Aorta (tissue), 5 donors: ENCODE measurements around the gene SLC25A33. TPM values are rescaled to one million over a fixed set of nuclear protein-coding genes. Genes with fewer than 3 reads are reported as not detected.
"Not testable (repeated sequence)": the region's sequence is repeated elsewhere in the genome, so short reads cannot be mapped to it uniquely, and the experiment has no call there.

ENCODE experiments used
- ATAC-seq: fragments of 200-7000 bp; cut with Tn5 transposase; one replicate; pipeline ENCODE4 v1.9.1; 2022; ENCODE audit warnings: moderate library complexity; ENCODE audit not compliant: low FRiP score
- DNase-seq, 2 donors: peaks; one replicate each; pipeline ENCODE4 v3.0.0-alpha.2; 2020
- H3K27ac ChIP-seq, 2 donors: one replicate each; pipeline ENCODE4 v1.5.1; 2013; ENCODE audit warnings: low read length in 2 of 2, mild to moderate bottlenecking in 2 of 2, moderate library complexity in 2 of 2, control low read depth in 1 of 2, inconsistent platforms in 1 of 2, low read depth in 1 of 2
- H3K27me3 ChIP-seq, 2 donors: one replicate each; pipeline ENCODE4 v1.6.1; 2013; ENCODE audit warnings: control low read depth in 1 of 2, low read length in 1 of 2, mild to moderate bottlenecking in 1 of 2, moderate library complexity in 1 of 2; ENCODE audit not compliant: insufficient read depth in 2 of 2, control insufficient read depth in 1 of 2
- H3K36me3 ChIP-seq, 2 donors: one replicate each; pipeline ENCODE4 v1.6.1; 2013; ENCODE audit warnings: control low read depth in 1 of 2, low read length in 1 of 2, mild to moderate bottlenecking in 1 of 2; ENCODE audit not compliant: insufficient read depth in 2 of 2, control insufficient read depth in 1 of 2
- H3K4me1 ChIP-seq, 2 donors: one replicate each; pipeline ENCODE4 v1.6.1; 2013; ENCODE audit warnings: low read length in 2 of 2, control low read depth in 1 of 2, mild to moderate bottlenecking in 1 of 2, moderate library complexity in 1 of 2; ENCODE audit not compliant: insufficient read depth in 2 of 2, control insufficient read depth in 1 of 2
- H3K4me3 ChIP-seq, 2 donors: one replicate each; pipeline ENCODE4 v1.5.1; 2013; ENCODE audit warnings: low read length in 2 of 2, control low read depth in 1 of 2, mild to moderate bottlenecking in 1 of 2
- H3K9me3 ChIP-seq: one replicate; pipeline ENCODE4 v1.6.1; 2013; ENCODE audit warnings: mild to moderate bottlenecking, low read length; ENCODE audit not compliant: control insufficient read depth
- WGBS, 2 donors: extraction: QIAGEN DNeasy Blood & Tissue Kit; methylation state at CpG; one replicate each; pipeline ENCODE4 v1.1.7; 2013; 5-methylcytosine and 5-hydroxymethylcytosine counted together
- intact Hi-C, 2 donors: fragments of 100-400 bp; cut with DNase I; formaldehyde crosslinking; loops; one replicate each; pipeline versions ENCODE4 v1.14.2 to v1.15.0; 2022
- polyA plus RNA-seq, 2 donors: library from polyadenylated mRNA; stranded (reverse); fragments of 200-250 nt; gene quantifications; one replicate each; pipeline ENCODE4 v1.2.3, GENCODE V29; 2013
- total RNA-seq, 2 donors: library from RNA; stranded (reverse); fragmentation: NEBNext Ultra II Directional; extraction: Animal tissue kit (Norgen Biotek cat#: 25700); gene quantifications; one replicate each; pipeline ENCODE4 v1.2.1, GENCODE V29; 2021
- donor health status: healthy with polysubstance abuse.
- donor health status: Bipolar disorder and iron deficiency.
- donor health status: DM: no; HTN: no; CAD: no.
- donor health status: DM: no; HTN: no; CAD: no.
- donor health status: DM: yes; HTN: yes; CAD: no.

Gene SLC25A33
- total and polyA plus RNA-seq, 4 donors, result 1.5 to 3.0 (median 2.1) TPM

DNA sequence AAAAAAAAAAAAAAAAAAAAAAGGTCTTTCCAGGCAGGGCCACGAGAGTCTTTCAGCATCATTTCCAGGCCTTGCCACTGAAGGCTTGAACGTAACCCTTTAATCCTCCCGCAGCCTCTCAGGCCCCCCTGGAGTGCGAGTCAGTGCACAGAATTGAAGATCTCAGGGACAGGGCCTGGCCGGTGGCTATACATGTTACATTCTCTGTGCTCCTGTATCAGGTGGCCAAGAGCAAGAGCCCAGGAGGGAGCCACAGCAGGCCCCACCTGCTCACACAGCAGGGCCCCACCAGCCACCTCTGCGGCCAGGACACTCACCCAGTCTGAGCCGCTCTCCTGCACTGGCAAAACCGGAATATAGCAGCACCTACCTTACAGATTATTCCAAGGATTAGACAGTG is 34.1 kb upstream of the SLC25A33 start:
- H3K9me3 ChIP-seq, result no peaks in the 10 kb centered on the region
- ATAC-seq (no peak), DNase-seq (no peak)
- no peaks in the 10 kb centered on the region for H3K27me3 ChIP-seq
- no peaks in the 10 kb centered on the region for H3K36me3 ChIP-seq
- no peaks in the 10 kb centered on the region for H3K4me1 ChIP-seq
- intact Hi-C loops, result no loop called here
- no peak overlapping the region for H3K4me3 ChIP-seq
- WGBS, 2 donors, result 94% methylated on average over 8 of the region's 8 CpGs
- H3K27ac ChIP-seq, result no peak overlapping the region

DNA sequence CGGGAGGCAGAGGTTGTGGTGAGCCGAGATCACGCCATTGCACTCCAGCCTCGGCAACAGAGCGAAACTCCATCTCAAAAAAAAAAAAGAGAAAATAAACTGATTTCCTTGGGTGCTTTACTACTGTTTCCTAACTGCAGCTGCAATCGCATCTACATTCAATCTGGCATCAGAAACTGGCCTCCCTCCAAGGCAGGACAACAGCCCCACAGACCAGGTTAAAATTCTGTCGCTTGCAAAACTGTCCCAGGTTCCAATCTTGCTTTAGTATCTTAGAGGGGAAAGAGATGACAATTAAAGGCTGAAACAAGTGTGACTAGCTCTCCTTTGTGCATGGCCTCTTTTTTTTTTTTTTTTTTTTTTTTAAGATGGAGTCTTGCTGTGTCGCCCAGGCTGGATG is 32.4 kb upstream of the SLC25A33 start:
- Histone ChIP-seq H3K27ac (no peak overlapping the region), H3K27me3 (no peaks in the 10 kb centered on the region), H3K4me1 (no peaks in the 10 kb centered on the region), H3K36me3 (no peaks in the 10 kb centered on the region), H3K4me3 (no peak overlapping the region), H3K9me3 (no peaks in the 10 kb centered on the region)
- 83 to 85% methylated on average over 8 of the region's 8 CpGs for WGBS, 2 donors
- ATAC-seq (no peak), DNase-seq (no peak)
- intact Hi-C loops, result no loop called here

DNA sequence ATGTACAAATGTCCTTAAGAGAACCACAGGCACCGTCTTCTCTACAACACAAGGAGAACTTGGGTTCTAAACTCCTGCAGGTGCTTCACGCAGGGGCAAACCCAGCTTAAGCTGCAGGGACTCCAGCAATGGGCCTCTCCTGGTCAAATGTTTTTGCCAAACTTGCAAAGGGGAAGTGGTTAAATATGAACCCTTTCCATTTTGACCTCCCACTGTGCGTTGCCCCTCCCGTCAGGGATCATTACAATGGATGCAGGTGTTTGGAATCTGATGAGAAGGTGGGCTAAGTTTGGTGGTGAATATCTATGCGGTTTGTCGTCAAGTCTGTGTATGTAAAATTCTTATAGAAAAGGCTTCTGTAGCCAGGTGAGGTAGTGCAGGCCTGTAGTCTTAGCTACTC is 29.1 kb upstream of the SLC25A33 start:
- H3K9me3 ChIP-seq, result no peaks in the 10 kb centered on the region
- H3K36me3 ChIP-seq, result no peaks in the 10 kb centered on the region
- no peak overlapping the region for H3K4me3 ChIP-seq
- no peaks in the 10 kb centered on the region for H3K4me1 ChIP-seq
- no peaks in the 10 kb centered on the region for H3K27me3 ChIP-seq
- intact Hi-C loops, result no loop called here
- H3K27ac ChIP-seq, result no peak overlapping the region
- 95% methylated on average over 6 of the region's 6 CpGs for WGBS, 2 donors
- DNase-seq (no peak), ATAC-seq (no peak)

DNA sequence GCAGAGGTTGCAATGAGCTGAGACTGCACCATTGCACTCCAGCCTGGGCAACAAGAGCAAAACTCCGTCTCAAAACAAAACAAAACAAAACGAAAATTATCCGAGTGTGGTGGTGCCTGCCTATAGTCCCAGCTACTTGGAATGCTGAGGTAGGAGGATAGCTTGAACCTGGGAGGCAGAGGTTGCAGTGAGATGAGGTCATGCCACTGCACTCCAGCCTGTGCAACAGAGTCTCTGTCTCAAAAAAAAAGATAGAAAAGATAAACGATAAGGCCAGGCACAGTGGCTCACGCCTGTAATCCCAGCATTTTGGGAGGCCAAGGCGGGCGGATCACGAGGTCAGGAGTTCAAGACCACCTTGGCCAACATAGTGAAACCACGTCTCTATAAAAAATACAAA is 23.7 kb upstream of the SLC25A33 start:
- H3K9me3 ChIP-seq, H3K4me3 ChIP-seq, DNase-seq, H3K27ac ChIP-seq, H3K4me1 ChIP-seq, H3K36me3 ChIP-seq, H3K27me3 ChIP-seq, intact Hi-C loops, ATAC-seq: not testable (repeated sequence)
- 87 to 90% methylated on average over 9 of the region's 9 CpGs for WGBS, 2 donors

DNA sequence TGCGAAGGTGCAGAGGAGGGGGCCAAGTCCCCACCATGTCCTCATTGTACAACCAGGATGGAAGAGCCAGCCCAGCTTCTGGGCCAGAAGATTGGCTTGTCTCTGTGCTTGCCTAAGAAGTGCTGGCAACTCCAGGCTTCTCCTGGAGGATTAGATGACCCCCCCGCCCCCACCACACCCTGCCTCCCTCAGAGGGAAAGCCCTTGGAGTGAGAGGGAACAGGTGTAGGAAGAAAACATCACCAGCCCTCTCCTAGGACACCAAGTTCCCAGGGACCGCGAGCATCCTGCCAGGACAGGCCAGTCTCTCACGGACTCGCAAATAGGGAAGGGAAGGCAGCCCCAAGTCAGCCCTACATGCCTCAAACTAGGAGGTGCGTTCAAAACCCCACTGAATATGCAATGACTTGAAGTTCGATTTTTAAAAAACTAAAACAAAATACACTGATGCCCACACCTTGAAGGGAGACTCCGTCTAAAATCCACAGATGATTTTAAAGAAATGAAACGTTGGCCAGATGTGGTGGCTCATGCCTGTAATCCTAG is 20.7 kb upstream of the SLC25A33 start:
- no peaks in the 10 kb centered on the region for H3K27me3 ChIP-seq
- H3K27ac ChIP-seq, result no peak overlapping the region
- no peak for ATAC-seq
- no peak for DNase-seq
- intact Hi-C loops, result no loop called here
- no peaks in the 10 kb centered on the region for H3K4me1 ChIP-seq
- no peaks in the 10 kb centered on the region for H3K9me3 ChIP-seq
- H3K36me3 ChIP-seq, result no peaks in the 10 kb centered on the region
- no peak overlapping the region for H3K4me3 ChIP-seq
- WGBS, 2 donors, result 90 to 91% methylated on average over 10 of the region's 10 CpGs

DNA sequence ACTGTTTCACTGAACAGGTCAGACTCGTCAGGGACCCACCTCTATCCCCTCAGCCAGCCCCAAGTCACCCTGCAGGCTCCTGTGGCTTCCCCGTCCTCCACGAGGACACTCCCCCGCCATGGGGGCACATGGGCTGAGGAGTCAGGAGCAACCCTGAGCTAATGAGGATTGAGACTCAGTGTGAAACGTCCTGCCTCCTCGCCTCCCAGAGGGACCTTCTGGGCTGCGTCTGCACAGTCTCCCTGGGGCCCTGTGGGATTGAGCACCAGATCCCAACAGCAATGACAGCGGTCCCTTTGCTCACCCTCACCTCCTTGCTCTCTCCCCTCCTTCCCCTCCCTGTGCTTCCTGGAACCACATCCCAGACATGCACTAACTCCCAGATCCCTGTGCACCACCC is 18.9 kb upstream of the SLC25A33 start:
- WGBS, 2 donors, result 54 to 61% methylated on average over 8 of the region's 8 CpGs
- H3K9me3 ChIP-seq, result no peaks in the 10 kb centered on the region
- intact Hi-C loops, result no loop called here
- ATAC-seq, result no peak
- H3K36me3 ChIP-seq, result no peaks in the 10 kb centered on the region
- H3K4me1 ChIP-seq, result no peaks in the 10 kb centered on the region
- H3K27ac ChIP-seq, result no peak overlapping the region
- no peak overlapping the region for H3K4me3 ChIP-seq
- H3K27me3 ChIP-seq, result no peaks in the 10 kb centered on the region
- DNase-seq, result no peak

DNA sequence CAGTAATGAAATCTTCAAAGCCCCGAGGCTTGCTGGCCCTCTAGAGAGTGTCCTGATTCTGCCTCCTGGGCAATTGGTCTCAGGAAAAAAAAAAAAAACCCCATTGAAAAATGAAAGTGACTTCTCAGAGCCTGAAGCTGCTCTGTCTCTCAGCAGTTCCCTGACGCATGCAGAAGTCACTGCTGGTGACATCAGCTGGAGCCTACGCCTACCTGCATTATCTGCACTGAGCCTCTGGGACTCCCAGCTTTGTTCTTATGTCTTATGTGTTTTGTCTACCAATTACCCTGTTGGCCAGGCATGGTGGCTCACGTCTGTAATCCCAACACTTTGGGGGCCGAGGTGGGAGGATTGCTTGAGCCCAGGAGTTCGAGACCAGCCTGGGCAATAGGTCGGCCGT is 10.1 kb upstream of the SLC25A33 start:
- ATAC-seq (no peak), DNase-seq (no peak)
- H3K9me3 ChIP-seq, result no peaks in the 10 kb centered on the region
- no peaks in the 10 kb centered on the region for H3K4me1 ChIP-seq
- H3K27me3 ChIP-seq, result no peaks in the 10 kb centered on the region
- intact Hi-C loops, result no loop called here
- H3K27ac ChIP-seq, result no peak overlapping the region
- no peak overlapping the region for H3K4me3 ChIP-seq
- 69 to 72% methylated on average over 8 of the region's 8 CpGs for WGBS, 2 donors
- no peaks in the 10 kb centered on the region for H3K36me3 ChIP-seq

DNA sequence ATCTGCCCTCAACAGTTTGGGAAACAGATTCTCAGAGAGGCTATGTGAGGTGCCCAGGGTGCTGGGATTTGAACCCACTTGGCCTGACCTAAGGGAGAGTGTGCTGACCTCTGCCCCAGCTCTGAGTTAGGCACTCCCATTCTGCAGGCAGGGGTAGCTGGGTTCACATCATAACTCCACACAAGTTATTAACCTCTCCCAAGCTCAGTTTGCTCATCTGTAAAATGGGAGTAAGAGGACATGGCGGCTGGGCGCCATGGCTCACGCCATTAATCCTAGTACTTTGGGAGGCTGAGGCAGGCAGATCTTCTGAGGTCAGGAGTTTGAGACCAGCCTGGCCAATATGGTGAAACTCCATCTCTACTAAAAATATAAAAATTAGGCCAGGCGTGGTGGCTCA is 8.9 kb upstream of the SLC25A33 start:
- WGBS, 2 donors, result 98% methylated on average over 4 of the region's 4 CpGs
- Histone ChIP-seq H3K27ac (no peak overlapping the region), H3K4me3 (no peak overlapping the region), H3K27me3 (no peaks in the 10 kb centered on the region), H3K36me3 (no peaks in the 10 kb centered on the region), H3K9me3 (no peaks in the 10 kb centered on the region), H3K4me1 (no peaks in the 10 kb centered on the region)
- DNase-seq, result no peak
- intact Hi-C loops, result no loop called here
- no peak for ATAC-seq

DNA sequence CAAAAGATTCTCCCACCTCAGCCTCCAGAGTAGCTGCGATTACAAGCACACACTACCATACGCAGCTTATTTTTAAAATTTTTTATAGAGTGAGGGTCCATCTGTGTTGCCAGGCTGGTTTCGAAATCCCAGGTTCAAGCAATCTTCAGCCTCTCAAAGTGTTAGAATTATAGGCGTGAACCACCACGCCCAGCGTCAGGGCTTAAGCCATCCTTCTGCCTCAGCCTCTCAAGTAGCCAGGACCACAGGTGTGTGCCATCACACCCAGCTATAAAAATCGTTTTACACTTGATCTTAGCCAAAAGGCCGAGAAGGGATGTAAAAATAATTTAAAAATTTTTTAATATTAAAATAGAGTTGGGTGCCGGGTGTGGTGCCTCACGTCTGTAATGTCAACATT is 4.3 kb upstream of the SLC25A33 start:
- Histone ChIP-seq H3K9me3 (no peaks in the 10 kb centered on the region), H3K4me3 (no peak overlapping the region), H3K27ac (no peak overlapping the region), H3K27me3 (no peaks in the 10 kb centered on the region), H3K36me3 (no peaks in the 10 kb centered on the region), H3K4me1 (no peaks in the 10 kb centered on the region)
- ATAC-seq (no peak), DNase-seq (no peak)
- 88 to 89% methylated on average over 10 of the region's 10 CpGs for WGBS, 2 donors
- intact Hi-C loops, result no loop called here
